ENCODE measurements around the gene PCDHA7. TPM values are rescaled to one million over a fixed set of nuclear protein-coding genes. Genes with fewer than 3 reads are reported as not detected.
"Not testable (repeated sequence)": the region's sequence is repeated elsewhere in the genome, so short reads cannot be mapped to it uniquely, and the experiment has no call there.

PCDHA7 gene
- total RNA-seq, 2 experiments from 2014 or later, result not detected

GRCh38 chr5:140806834-140807775 lies 27.0 kb upstream of the PCDHA7 start, which contains the start of gene PCDHA4:
Gene PCDHA4, plus strand, starts transcription at chr5:140807068.
- Mint-ChIP-seq H3K27ac (no peak within 1 kb of the TSS), H3K27me3 (peaks cover 38% of the 10 kb centered on the region), H3K9me3 (peaks cover 42% of the 10 kb centered on the region)

DNA sequence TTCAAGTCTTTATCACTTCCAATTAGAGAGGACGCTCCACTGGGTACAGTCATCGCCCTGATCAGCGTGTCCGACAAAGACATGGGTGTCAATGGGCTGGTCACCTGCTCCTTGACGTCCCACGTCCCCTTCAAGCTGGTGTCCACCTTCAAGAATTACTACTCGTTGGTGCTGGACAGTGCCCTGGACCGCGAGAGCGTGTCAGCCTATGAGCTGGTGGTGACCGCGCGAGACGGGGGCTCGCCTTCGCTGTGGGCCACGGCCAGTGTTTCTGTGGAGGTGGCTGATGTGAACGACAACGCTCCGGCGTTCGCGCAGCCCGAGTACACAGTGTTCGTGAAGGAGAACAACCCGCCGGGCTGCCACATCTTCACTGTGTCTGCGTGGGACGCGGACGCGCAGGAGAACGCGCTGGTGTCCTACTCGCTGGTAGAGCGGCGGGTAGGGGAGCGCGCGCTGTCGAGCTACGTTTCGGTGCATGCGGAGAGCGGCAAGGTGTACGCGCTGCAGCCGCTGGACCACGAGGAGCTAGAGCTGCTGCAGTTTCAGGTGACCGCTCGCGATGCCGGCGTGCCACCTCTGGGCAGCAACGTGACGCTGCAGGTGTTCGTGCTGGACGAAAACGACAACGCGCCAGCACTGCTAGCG lies 25.7 kb upstream of the PCDHA7 start:
- peaks cover 12% of the 10 kb centered on the region for H3K36me3 Mint-ChIP-seq
- peaks cover 46% of the 10 kb centered on the region for H3K27me3 Mint-ChIP-seq
- H3K9me3 Mint-ChIP-seq, result peaks cover 46% of the 10 kb centered on the region
- not testable (repeated sequence) for H3K27ac Mint-ChIP-seq, DNase-seq, H3K4me1 Mint-ChIP-seq, H3K4me3 Mint-ChIP-seq

More at GRCh38 chr5:140806834-140807775, 27.0 kb upstream of the PCDHA7 start, which contains the start of gene PCDHA4:
- no peaks in the 10 kb centered on the region for H3K4me1 Mint-ChIP-seq
- peaks cover 13% of the 10 kb centered on the region for H3K36me3 Mint-ChIP-seq
- H3K4me3 Mint-ChIP-seq, result no peak within 1 kb of the TSS
- no peak for DNase-seq

DNA sequence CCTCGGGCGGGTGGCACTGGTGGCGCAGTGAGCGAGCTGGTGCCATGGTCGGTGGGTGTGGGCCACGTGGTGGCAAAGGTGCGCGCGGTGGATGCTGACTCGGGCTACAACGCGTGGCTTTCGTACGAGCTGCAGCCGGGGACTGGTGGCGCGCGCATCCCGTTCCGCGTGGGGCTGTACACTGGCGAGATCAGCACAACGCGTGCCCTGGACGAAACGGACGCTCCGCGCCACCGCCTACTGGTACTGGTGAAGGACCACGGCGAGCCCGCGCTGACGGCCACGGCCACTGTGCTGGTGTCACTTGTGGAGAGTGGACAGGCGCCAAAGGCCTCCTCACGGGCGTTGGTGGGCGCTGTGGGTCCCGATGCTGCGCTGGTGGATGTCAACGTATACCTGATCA lies 25.2 kb upstream of the PCDHA7 start:
- no peaks in the 10 kb centered on the region for H3K4me1 Mint-ChIP-seq
- peaks cover 42% of the 10 kb centered on the region for H3K27me3 Mint-ChIP-seq
- DNase-seq, result no peak
- no peak overlapping the region for H3K27ac Mint-ChIP-seq
- peaks cover 41% of the 10 kb centered on the region for H3K9me3 Mint-ChIP-seq
- no peak overlapping the region for H3K4me3 Mint-ChIP-seq
- peaks cover 10% of the 10 kb centered on the region for H3K36me3 Mint-ChIP-seq

DNA sequence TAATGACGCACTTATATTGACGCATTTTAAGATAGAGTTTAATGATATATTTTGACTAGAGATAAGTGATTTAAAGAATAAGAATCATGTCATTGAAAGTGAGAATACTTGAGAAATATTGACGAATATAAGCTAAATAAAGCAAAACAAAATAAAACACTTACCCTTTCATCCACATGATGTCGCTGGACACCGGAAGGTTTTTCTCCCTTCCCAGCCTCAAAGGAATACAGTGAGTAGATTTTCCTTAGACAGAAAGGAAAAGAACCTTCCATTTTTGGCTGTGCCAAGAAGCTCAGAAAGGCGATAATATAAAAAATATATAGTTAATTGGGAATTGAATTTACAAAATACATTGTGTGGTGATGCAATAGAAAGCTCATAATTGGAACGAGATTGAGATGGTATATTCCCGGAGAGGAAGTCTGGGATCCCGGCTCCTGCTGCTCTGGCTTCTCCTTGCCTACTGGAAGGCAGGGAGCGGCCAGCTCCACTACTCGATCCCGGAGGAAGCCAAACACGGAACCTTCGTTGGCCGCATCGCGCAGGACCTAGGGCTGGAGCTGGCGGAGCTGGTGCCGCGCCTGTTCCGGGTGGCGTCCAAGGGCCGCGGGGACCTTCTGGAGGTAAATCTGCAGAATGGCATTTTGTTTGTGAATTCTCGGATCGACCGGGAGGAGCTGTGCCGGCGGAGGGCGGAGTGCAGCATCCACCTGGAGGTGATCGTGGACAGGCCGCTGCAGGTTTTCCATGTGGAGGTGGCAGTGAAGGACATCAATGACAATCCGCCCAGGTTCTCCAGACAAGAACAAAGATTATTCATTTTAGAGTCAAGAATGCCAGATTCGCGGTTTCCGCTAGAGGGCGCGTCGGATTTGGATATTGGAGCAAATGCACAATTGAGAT lies 12.4 kb upstream of the PCDHA7 start, which contains the start of gene PCDHA5:
PCDHA5 (plus strand) TSS at position 239 of the 906 bp plus-strand sequence.
- Mint-ChIP-seq H3K36me3 (peaks cover 5% of the 10 kb centered on the region), H3K4me1 (no peaks in the 10 kb centered on the region), H3K27me3 (peaks cover 24% of the 10 kb centered on the region), H3K27ac (no peak within 1 kb of the TSS), H3K4me3 (no peak within 1 kb of the TSS), H3K9me3 (peaks cover 9% of the 10 kb centered on the region)
- DNase-seq, result no peak

GRCh38 chr5:140822281-140822629 lies 11.8 kb upstream of the PCDHA7 start:
- no peaks in the 10 kb centered on the region for H3K4me1 Mint-ChIP-seq
- peaks cover 14% of the 10 kb centered on the region for H3K9me3 Mint-ChIP-seq
- peaks cover 30% of the 10 kb centered on the region for H3K27me3 Mint-ChIP-seq
- no peak overlapping the region for H3K4me3 Mint-ChIP-seq
- no peak for DNase-seq
- H3K27ac Mint-ChIP-seq, result no peak overlapping the region
- peaks cover 7% of the 10 kb centered on the region for H3K36me3 Mint-ChIP-seq

GRCh38 chr5:140822969-140823368 lies 11.1 kb upstream of the PCDHA7 start:
- peaks cover 11% of the 10 kb centered on the region for H3K36me3 Mint-ChIP-seq
- H3K27ac Mint-ChIP-seq, DNase-seq, H3K4me3 Mint-ChIP-seq, H3K4me1 Mint-ChIP-seq: not testable (repeated sequence)
- peaks cover 36% of the 10 kb centered on the region for H3K27me3 Mint-ChIP-seq
- H3K9me3 Mint-ChIP-seq, result peaks cover 17% of the 10 kb centered on the region

DNA sequence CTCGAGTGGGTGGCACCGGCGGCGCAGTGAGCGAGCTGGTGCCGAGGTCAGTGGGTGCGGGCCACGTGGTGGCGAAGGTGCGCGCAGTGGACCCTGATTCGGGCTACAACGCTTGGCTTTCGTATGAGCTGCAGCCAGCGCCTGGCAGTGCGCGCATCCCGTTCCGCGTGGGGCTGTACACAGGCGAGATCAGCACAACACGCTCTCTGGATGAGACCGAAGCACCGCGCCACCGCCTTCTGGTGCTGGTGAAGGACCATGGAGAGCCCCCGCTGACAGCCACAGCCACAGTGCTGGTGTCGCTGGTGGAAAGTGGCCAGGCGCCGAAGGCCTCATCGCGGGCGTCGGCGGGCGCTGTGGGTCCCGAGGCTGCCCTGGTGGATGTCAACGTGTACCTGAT lies 10.6 kb upstream of the PCDHA7 start:
- Mint-ChIP-seq H3K4me3 (no peak overlapping the region), H3K4me1 (no peaks in the 10 kb centered on the region), H3K36me3 (peaks cover 13% of the 10 kb centered on the region), H3K9me3 (peaks cover 21% of the 10 kb centered on the region), H3K27ac (no peak overlapping the region), H3K27me3 (peaks cover 41% of the 10 kb centered on the region)
- DNase-seq, result no peak

DNA sequence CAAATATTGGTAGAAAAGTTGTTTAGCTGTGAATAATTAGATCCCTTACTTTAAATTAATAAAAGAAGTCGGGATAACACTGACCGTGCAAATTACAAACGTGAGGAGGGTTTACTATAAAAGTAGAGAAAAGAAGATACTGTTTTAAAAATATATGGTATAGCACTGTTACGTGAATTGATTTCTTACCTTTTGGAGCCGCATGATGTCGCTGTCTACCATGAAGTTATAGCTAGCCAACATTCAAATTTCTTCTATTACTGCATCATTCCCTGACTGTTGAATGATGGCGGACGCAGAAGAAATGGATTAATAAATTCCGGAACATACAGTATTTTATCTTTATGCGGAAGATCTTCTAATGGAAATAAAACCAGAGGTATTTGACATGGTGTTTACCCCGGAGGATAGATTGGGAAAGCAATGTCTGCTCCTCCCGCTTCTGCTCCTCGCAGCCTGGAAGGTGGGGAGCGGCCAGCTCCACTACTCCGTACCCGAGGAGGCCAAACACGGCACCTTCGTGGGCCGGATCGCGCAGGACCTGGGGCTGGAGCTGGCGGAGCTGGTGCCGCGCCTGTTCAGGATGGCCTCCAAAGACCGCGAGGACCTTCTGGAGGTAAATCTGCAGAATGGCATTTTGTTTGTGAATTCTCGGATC lies 6.2 kb upstream of the PCDHA7 start, which contains the start of gene PCDHA6:
PCDHA6 (plus strand) TSS at position 257 of the 658 bp plus-strand sequence; CDS start at position 389, 132 bp downstream.
- Mint-ChIP-seq H3K4me3 (no peak within 1 kb of the TSS), H3K4me1 (no peaks in the 10 kb centered on the region), H3K27ac (no peak within 1 kb of the TSS), H3K36me3 (peaks cover 17% of the 10 kb centered on the region), H3K27me3 (peaks cover 65% of the 10 kb centered on the region), H3K9me3 (peaks cover 23% of the 10 kb centered on the region)
- no peak for DNase-seq

DNA sequence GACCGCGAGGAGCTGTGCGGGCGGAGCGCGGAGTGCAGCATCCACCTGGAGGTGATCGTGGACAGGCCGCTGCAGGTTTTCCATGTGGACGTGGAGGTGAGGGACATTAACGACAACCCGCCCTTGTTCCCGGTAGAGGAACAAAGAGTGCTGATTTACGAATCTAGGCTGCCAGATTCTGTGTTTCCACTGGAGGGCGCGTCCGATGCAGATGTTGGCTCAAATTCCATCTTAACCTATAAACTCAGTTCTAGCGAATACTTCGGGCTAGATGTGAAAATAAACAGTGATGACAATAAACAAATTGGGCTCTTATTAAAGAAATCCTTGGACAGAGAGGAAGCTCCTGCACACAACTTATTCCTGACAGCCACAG lies 5.7 kb upstream of the PCDHA7 start:
- H3K27me3 Mint-ChIP-seq, result peaks cover 69% of the 10 kb centered on the region
- peaks cover 20% of the 10 kb centered on the region for H3K36me3 Mint-ChIP-seq
- no peaks in the 10 kb centered on the region for H3K4me1 Mint-ChIP-seq
- no peak overlapping the region for H3K4me3 Mint-ChIP-seq
- H3K9me3 Mint-ChIP-seq, result peaks cover 25% of the 10 kb centered on the region
- DNase-seq, result no peak
- H3K27ac Mint-ChIP-seq, result no peak overlapping the region

DNA sequence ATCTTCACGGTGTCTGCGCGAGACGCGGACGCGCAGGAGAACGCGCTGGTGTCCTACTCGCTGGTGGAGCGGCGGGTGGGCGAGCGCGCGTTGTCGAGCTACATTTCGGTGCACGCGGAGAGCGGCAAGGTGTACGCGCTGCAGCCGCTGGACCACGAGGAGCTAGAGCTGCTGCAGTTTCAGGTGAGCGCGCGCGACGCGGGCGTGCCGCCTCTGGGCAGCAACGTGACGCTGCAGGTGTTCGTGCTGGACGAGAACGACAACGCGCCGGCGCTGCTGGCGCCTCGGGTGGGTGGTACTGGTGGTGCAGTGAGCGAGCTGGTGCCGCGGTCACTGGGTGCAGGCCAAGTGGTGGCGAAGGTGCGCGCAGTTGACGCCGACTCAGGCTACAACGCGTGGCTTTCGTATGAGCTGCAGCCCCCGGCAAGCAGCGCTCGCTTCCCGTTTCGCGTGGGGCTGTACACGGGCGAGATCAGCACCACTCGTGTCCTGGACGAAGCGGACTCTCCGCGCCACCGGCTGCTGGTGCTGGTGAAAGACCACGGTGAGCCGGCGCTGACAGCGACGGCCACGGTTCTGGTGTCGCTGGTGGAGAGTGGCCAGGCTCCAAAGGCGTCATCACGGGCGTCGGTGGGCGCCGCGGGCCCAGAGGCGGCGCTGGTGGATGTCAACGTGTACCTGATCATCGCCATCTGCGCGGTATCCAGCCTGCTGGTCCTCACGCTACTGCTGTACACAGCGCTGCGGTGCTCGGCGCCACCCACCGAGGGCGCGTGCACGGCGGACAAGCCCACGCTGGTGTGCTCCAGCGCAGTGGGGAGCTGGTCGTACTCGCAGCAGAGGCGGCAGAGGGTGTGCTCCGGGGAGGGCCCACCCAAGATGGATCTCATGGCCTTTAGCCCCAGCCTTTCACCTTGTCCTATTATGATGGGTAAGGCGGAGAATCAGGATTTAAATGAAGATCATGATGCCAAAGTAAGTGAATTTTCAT lies 4.3 kb upstream of the PCDHA7 start:
- DNase-seq, H3K27ac Mint-ChIP-seq: not testable (repeated sequence)
- peaks cover 82% of the 10 kb centered on the region for H3K27me3 Mint-ChIP-seq

DNA sequence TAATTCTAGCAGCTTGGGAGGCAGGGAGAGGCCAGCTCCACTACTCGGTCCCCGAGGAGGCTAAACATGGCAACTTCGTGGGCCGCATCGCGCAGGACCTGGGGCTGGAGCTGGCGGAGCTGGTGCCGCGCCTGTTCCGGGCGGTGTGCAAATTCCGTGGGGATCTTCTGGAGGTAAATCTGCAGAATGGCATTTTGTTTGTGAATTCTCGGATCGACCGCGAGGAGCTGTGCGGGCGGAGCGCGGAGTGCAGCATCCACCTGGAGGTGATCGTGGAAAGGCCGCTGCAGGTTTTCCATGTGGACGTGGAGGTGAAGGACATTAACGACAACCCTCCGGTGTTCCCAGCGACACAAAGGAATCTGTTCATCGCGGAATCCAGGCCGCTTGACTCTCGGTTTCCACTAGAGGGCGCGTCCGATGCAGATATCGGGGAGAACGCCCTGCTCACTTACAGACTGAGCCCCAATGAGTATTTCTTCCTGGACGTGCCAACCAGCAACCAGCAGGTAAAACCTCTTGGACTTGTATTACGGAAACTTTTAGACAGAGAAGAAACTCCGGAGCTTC lies 455 bp downstream of the PCDHA7 start:
- H3K27me3 Mint-ChIP-seq, result peaks cover 66% of the 10 kb centered on the region
- not testable (repeated sequence) for H3K27ac Mint-ChIP-seq, H3K36me3 Mint-ChIP-seq, DNase-seq, H3K4me1 Mint-ChIP-seq, H3K4me3 Mint-ChIP-seq
- peaks cover 17% of the 10 kb centered on the region for H3K9me3 Mint-ChIP-seq

More for the DNA sequence above, 4.3 kb upstream of the PCDHA7 start:
- H3K4me1 Mint-ChIP-seq, H3K4me3 Mint-ChIP-seq: not testable (repeated sequence)
- Mint-ChIP-seq H3K9me3 (peaks cover 35% of the 10 kb centered on the region), H3K36me3 (peaks cover 25% of the 10 kb centered on the region)

DNA sequence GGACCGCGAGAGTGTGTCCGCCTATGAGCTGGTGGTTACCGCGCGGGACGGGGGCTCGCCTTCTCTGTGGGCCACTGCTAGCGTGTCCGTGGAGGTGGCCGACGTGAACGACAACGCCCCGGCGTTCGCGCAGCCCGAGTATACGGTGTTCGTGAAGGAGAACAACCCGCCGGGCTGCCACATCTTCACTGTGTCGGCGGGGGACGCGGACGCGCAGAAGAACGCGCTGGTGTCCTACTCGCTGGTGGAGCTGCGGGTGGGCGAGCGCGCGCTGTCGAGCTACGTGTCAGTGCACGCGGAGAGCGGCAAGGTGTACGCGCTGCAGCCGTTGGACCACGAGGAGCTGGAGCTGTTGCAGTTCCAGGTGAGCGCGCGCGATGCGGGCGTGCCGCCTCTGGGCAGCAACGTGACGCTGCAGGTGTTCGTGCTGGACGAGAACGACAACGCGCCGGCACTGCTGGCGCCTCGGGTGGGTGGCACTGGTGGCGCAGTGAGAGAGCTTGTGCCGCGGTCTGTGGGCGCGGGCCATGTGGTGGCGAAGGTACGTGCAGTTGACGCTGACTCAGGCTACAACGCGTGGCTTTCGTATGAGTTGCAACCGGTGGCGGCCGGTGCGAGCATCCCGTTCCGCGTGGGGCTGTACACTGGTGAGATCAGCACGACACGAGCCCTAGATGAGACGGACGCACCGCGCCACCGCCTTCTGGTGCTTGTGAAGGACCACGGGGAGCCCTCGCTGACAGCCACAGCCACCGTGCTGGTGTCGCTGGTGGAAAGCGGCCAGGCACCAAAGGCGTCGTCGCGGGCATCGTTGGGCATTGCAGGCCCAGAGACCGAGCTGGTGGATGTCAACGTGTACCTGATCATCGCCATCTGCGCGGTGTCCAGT lies 1.8 kb downstream of the PCDHA7 start:
- Mint-ChIP-seq H3K27me3 (peaks cover 71% of the 10 kb centered on the region), H3K9me3 (peaks cover 24% of the 10 kb centered on the region), H3K36me3 (peaks cover 9% of the 10 kb centered on the region), H3K4me1 (no peaks in the 10 kb centered on the region), H3K4me3 (no peak overlapping the region), H3K27ac (no peak overlapping the region)
- no peak for DNase-seq

Measured in activated naive CD8-positive, alpha-beta T cell treated with anti-CD3 and anti-CD28 coated beads for 36 hours (primary cell).